CD4-positive, alpha-beta T cell treated with Interleukin-21 for 1 hour (primary cell): ENCODE data around the gene SPATS1.
A peak's percentile ranks its signal among the peaks of the same experiment; 100 is the strongest.
"Not testable (repeated sequence)": the region's sequence is repeated elsewhere in the genome, so short reads cannot be mapped to it uniquely, and the experiment has no call there.

Experiments used
- DNase-seq: peaks from one replicate; pipeline ENCODE4 v3.0.0-alpha.2; 2020

The SPATS1 gene

GRCh38 chr6:44311767-44312166 lies 30.7 kb upstream of the SPATS1 start:
- no peak for DNase-seq

GRCh38 chr6:44312901-44313788 lies 29.3 kb upstream of the SPATS1 start, which contains the start of gene AARS2:
Gene AARS2, minus strand, starts transcription at chr6:44313347. Its CDS starts 24 bp downstream, at chr6:44313323.
- DNase-seq, result peak; percentile 93

- DNase-seq, result not testable (repeated sequence)
Observed at GRCh38 chr6:44314657-44315056, 27.8 kb upstream of the SPATS1 start.

- no peak for DNase-seq
Observed at GRCh38 chr6:44315516-44315915, 26.9 kb upstream of the SPATS1 start.

GRCh38 chr6:44315951-44316350 lies 26.5 kb upstream of the SPATS1 start:
- no peak for DNase-seq

- DNase-seq, result no peak
Observed at GRCh38 chr6:44316481-44316880, 26.0 kb upstream of the SPATS1 start.

GRCh38 chr6:44317136-44317631 lies 25.3 kb upstream of the SPATS1 start:
- DNase-seq, result not testable (repeated sequence)

- no peak for DNase-seq
Observed at GRCh38 chr6:44321210-44321609, 21.2 kb upstream of the SPATS1 start.

- DNase-seq, result no peak
Observed at GRCh38 chr6:44327096-44327495, 15.4 kb upstream of the SPATS1 start.

GRCh38 chr6:44327760-44328159 lies 14.7 kb upstream of the SPATS1 start:
- no peak for DNase-seq

- DNase-seq, result not testable (repeated sequence)
Observed at GRCh38 chr6:44328203-44328602, 14.2 kb upstream of the SPATS1 start.

GRCh38 chr6:44329858-44330257 lies 12.6 kb upstream of the SPATS1 start:
- no peak for DNase-seq

- no peak for DNase-seq
Observed at GRCh38 chr6:44332585-44332984, 9.9 kb upstream of the SPATS1 start.

GRCh38 chr6:44333273-44333919 lies 9.1 kb upstream of the SPATS1 start:
- no peak for DNase-seq

GRCh38 chr6:44333942-44334341 lies 8.5 kb upstream of the SPATS1 start:
- no peak for DNase-seq

- no peak for DNase-seq
Observed at GRCh38 chr6:44335631-44336030, 6.8 kb upstream of the SPATS1 start.

- peak; percentile 77 for DNase-seq
Observed at GRCh38 chr6:44338228-44339122, 4.0 kb upstream of the SPATS1 start.

GRCh38 chr6:44339301-44339700 lies 3.1 kb upstream of the SPATS1 start:
- no peak for DNase-seq

GRCh38 chr6:44339763-44340625 lies 2.5 kb upstream of the SPATS1 start:
- no peak for DNase-seq

GRCh38 chr6:44341095-44341890 lies 1.2 kb upstream of the SPATS1 start:
- DNase-seq, result no peak

GRCh38 chr6:44342052-44342451 lies 398 bp upstream of the SPATS1 start:
- DNase-seq, result no peak
